BJ (cell line): ENCODE measurements around the gene AQP12B. TPM values are rescaled to one million over a fixed set of nuclear protein-coding genes. Genes with fewer than 3 reads are reported as not detected.
"Not testable (repeated sequence)": the region's sequence is repeated elsewhere in the genome, so short reads cannot be mapped to it uniquely, and the experiment has no call there.

Experiments
- CTCF ChIA-PET: fragments of 350-600 bp; formaldehyde crosslinking; extraction: SDS; loops from one replicate; lab custom pipeline; 2021; ENCODE audit warnings: antibody characterized with exemption, inconsistent platforms; lab: Yijun Ruan, JAX
- POLR2A ChIA-PET: fragments of 300-600 bp; sonication (Branson Sonifier 250); formaldehyde crosslinking; extraction: SDS; loops from one replicate; lab custom pipeline; 2021; ENCODE audit warnings: antibody characterized with exemption; lab: Charles Lee
- DNase-seq: peaks from one replicate; pipeline ENCODE4 v3.0.0-alpha.2; 2011; ENCODE audit warnings: low read depth
- H3K27me3 ChIP-seq: 2 replicates; pipeline ENCODE4 v1.6.0; 2011; ENCODE audit warnings: low read length; ENCODE audit not compliant: control insufficient read depth, insufficient read depth
- H3K36me3 ChIP-seq: 2 replicates; pipeline ENCODE4 v1.5.1; 2011; ENCODE audit warnings: low read length; ENCODE audit not compliant: control insufficient read depth, insufficient read depth
- H3K4me3 ChIP-seq: 2 replicates; pipeline ENCODE4 v1.5.1; 2011; ENCODE audit warnings: low read depth, mild to moderate bottlenecking, control low read depth, low read length
- CTCF ChIP-seq: IDR thresholded peaks from 2 replicates; pipeline ENCODE4 v1.5.1; 2011; ENCODE audit warnings: low read depth, mild to moderate bottlenecking, control low read depth, inconsistent platforms, low read length, moderate library complexity; ENCODE audit not compliant: insufficient read depth
- polyA plus RNA-seq: library from polyadenylated mRNA; depleted of rRNA; stranded (reverse); fragments of >200 nt; gene quantifications from 2 replicates; pipeline ENCODE4 v1.2.3, GENCODE V29; 2011

Gene AQP12B
- polyA plus RNA-seq, 1 experiment = not detected

- POLR2A ChIA-PET = no interaction called here
- Histone ChIP-seq H3K27me3 (peaks cover 8% of the 10 kb centered on the region), H3K36me3 (no peaks in the 10 kb centered on the region), H3K4me3 (no peak overlapping the region)
- DNase-seq = no peak
- TF ChIP-seq CTCF = no peak
- CTCF ChIA-PET = no interaction called here
Observed at GRCh38 chr2:240670950-240671349, 11.7 kb downstream of the AQP12B start.

DNA sequence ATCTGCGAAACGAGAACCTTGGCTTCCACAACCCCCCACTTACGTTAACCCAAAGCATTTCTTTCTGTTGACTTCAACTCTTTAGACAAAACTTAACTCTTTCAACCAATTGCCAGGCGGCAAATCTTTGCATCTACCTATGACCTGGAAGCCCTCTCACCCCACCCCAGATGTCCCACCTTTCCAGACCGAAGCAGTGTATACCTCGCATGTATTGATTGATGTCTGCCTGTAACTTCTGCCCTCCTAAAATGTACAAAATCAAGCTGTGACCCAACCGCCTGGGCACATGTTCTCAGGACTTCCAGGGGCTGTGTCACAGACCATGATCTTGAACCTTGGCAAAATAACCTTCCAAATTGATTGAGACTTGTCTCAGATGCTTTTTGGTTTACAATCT lies 12.3 kb downstream of the AQP12B start:
- no peak for DNase-seq
- no peak for TF ChIP-seq CTCF
- Histone ChIP-seq H3K4me3 (no peak overlapping the region), H3K36me3 (no peaks in the 10 kb centered on the region), H3K27me3 (peaks cover 8% of the 10 kb centered on the region)
- ChIA-PET POLR2A (no interaction called here), CTCF (no interaction called here)

- Histone ChIP-seq H3K4me3 (no peak overlapping the region), H3K36me3 (no peaks in the 10 kb centered on the region), H3K27me3 (peaks cover 2% of the 10 kb centered on the region; the same call in 1 of the 2 replicates)
- CTCF ChIA-PET = no interaction called here
- no peak for TF ChIP-seq CTCF
- DNase-seq = no peak
- POLR2A ChIA-PET = no interaction called here
Observed at GRCh38 chr2:240664622-240665021, 18.1 kb downstream of the AQP12B start.

DNA sequence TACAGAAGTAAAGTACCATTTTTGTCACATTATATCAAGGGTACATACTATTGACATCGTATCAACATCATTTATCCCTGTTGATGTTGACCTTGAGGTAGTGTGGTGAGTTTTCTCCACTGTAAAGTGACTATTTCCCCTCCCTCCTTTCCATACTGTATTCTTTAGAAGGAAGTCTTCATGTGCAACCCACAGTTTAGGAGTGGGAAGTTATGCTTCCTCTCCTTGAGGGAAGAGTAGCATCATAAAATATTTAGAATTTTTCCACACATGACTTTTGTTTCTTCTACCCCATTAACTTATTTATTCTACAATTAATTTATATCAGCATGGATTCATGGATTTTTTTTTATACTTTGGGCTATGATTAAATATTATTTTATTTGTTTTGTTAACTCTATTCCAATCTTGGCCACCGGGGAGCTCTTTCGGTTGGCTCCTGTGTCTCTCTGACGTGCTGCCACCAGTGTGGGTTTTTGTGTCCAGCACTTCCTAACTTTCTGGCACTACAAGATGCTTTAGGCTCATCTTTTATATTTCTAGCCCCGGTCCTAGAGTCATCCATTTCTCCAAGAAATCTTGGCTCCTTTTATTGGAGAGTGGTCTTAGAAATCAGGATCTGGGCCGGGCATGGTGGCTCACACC lies 19.0 kb downstream of the AQP12B start:
- POLR2A ChIA-PET = no interaction called here
- Histone ChIP-seq H3K36me3 (no peaks in the 10 kb centered on the region), H3K27me3 (peaks cover 2% of the 10 kb centered on the region; the same call in 1 of the 2 replicates), H3K4me3 (no peak overlapping the region)
- DNase-seq = no peak
- CTCF ChIA-PET = no interaction called here
- TF ChIP-seq CTCF = no peak

DNA sequence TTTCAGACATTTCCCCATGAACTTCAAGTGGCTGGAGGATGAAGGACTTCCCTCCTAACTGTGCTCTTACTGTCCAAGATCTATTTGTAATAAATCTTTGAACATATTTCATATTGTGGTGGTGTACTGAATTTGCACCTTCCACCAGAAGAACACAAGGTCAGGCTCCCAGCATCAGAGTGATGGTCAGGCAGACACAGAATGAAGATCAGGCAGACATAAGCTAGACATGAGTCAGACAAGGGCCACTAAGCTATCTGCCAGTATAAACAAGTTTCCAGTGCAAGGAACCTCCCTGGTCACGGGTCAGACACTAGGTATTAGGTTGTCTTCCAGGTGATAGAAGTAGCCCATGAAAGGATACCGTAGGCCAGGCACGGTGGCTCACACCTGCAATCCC lies 20.0 kb downstream of the AQP12B start:
- TF ChIP-seq CTCF = no peak
- H3K4me3 ChIP-seq = no peak overlapping the region
- ChIA-PET CTCF (no interaction called here), POLR2A (no interaction called here)
- DNase-seq = no peak
- H3K27me3 ChIP-seq = peaks cover 2% of the 10 kb centered on the region; the same call in 1 of the 2 replicates
- H3K36me3 ChIP-seq = no peaks in the 10 kb centered on the region

- H3K36me3 ChIP-seq, H3K27me3 ChIP-seq, DNase-seq, POLR2A ChIA-PET, CTCF ChIA-PET, H3K4me3 ChIP-seq: not testable (repeated sequence)
Observed at GRCh38 chr2:240659883-240660282, 22.8 kb downstream of the AQP12B start.
